PC-9 (cell line): ENCODE measurements around the gene FAM120A. TPM values are rescaled to one million over a fixed set of nuclear protein-coding genes. Genes with fewer than 3 reads are reported as not detected.

Experiments
- BruUV-seq: library from RNA; stranded (reverse); fragments of 400-500 nt; replicated peaks from 2 replicates; lab custom pipeline; 2021; lab: Mats Ljungman, UMichigan
- CTCF ChIA-PET: fragments of 300-600 bp; sonication (Branson Sonifier 250); formaldehyde crosslinking; loops from one replicate; lab custom pipeline; 2022; ENCODE audit warnings: antibody characterized with exemption; lab: Charles Lee
- POLR2A ChIA-PET: fragments of 300-600 bp; sonication (Branson Sonifier 250); formaldehyde crosslinking; loops from one replicate; lab custom pipeline; 2022; ENCODE audit warnings: antibody characterized with exemption; ENCODE audit not compliant: unreplicated experiment; lab: Charles Lee
- DNase-seq, 2 experiments: peaks; one replicate each; pipeline versions ENCODE4 v3.0.0 to v3.0.0-alpha.2; 2015 to 2022; ENCODE audit warnings: mixed read lengths in 1 of 2
- H2AFZ ChIP-seq: fragments of 200-600 bp; sonication (generic); 2 replicates; pipeline ENCODE4 v1.8.1; 2017; ENCODE audit warnings: antibody characterized with exemption
- H3F3A ChIP-seq: fragments of 200-600 bp; sonication (generic); 2 replicates; pipeline ENCODE4 v1.8.1; 2017; ENCODE audit warnings: antibody characterized with exemption, mild to moderate bottlenecking, low read depth; ENCODE audit not compliant: insufficient read depth
- H3K27ac ChIP-seq: fragments of 200-600 bp; sonication (generic); 2 replicates; pipeline ENCODE4 v1.6.1; 2016; ENCODE audit warnings: mixed run types
- H3K27me3 ChIP-seq: fragments of 200-600 bp; sonication (generic); 2 replicates; pipeline ENCODE4 v1.6.1; 2016; ENCODE audit warnings: low read depth, mixed run types; ENCODE audit not compliant: insufficient read depth
- H3K36me3 ChIP-seq: fragments of 200-600 bp; sonication (generic); 2 replicates; pipeline ENCODE4 v1.6.1; 2016; ENCODE audit warnings: low read depth, mixed run types
- H3K4me1 ChIP-seq: fragments of 200-600 bp; sonication (generic); replicated peaks from 2 replicates; pipeline ENCODE4 v1.6.1; 2016; ENCODE audit warnings: mixed run types; ENCODE audit not compliant: insufficient read depth
- H3K4me2 ChIP-seq: fragments of 200-600 bp; sonication (generic); 2 replicates; pipeline ENCODE4 v1.6.1; 2017; ENCODE audit warnings: mixed run types
- H3K4me3 ChIP-seq: fragments of 200-600 bp; sonication (generic); 2 replicates; pipeline ENCODE4 v1.6.1; 2016; ENCODE audit warnings: mixed run types
- H3K79me2 ChIP-seq: fragments of 200-600 bp; sonication (generic); 2 replicates; pipeline ENCODE4 v1.6.1; 2017; ENCODE audit warnings: low read depth, mixed run types
- H3K9me2 ChIP-seq: fragments of 200-600 bp; sonication (generic); 2 replicates; pipeline ENCODE4 v1.8.1; 2017; ENCODE audit warnings: mild to moderate bottlenecking; ENCODE audit not compliant: insufficient read depth
- H3K9me3 ChIP-seq: fragments of 200-600 bp; sonication (generic); 2 replicates; pipeline ENCODE4 v1.8.1; 2016; ENCODE audit warnings: low read depth; ENCODE audit not compliant: insufficient read depth
- H4K20me1 ChIP-seq: fragments of 200-600 bp; sonication (generic); 2 replicates; pipeline ENCODE4 v1.8.1; 2017; ENCODE audit not compliant: insufficient read depth
- EZH2 ChIP-seq: fragments of 200-600 bp; sonication (generic); IDR thresholded peaks from 2 replicates; pipeline ENCODE4 v1.8.0; 2017; ENCODE audit warnings: antibody characterized with exemption, low read depth
- intact Hi-C: fragments of 100-400 bp; cut with micrococcal nuclease; formaldehyde crosslinking; loops from one replicate; pipeline ENCODE4 v1.10.0; 2022; ENCODE audit not compliant: unreplicated experiment
- total RNA-seq: library from RNA; stranded (reverse); gene quantifications from 2 replicates; pipeline ENCODE4 v1.2.3, GENCODE V29; 2021
- TF ChIP-seq, protein P1 (sequence below): fragments of 200-600 bp; sonication (generic); conservative IDR thresholded peaks from 2 replicates; pipeline ENCODE4 v1.6.1; 2017; ENCODE audit warnings: mixed run types, antibody characterized with exemption, mild to moderate bottlenecking, moderate library complexity

Gene FAM120A
- total RNA-seq, 1 experiment from 2014 or later: 171 TPM

DNA sequence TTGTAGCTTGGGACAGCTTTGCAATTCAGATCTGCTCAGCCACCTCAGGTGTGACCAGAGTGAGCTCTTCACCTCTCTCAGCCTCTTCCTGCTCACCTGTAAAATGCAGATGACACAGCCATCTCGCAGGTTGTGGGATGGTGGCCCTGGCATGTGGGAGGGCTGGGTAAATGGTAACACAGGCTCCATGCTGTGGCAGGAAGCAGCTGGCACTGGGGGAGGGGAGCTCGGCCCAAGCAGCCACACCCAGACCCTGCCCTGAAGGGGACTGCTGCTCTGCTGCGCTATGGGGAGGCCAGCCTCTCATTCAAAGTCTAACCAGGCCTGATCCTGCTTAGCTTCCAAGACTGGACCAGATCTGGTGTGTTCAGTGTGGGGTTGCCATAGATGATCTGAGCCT, 149.0 kb downstream of the FAM120A start:
- no peak overlapping the region for H3K27ac ChIP-seq
- no peaks in the 10 kb centered on the region for H3K9me2 ChIP-seq
- no TSS peak for BruUV-seq
- H3K4me3 ChIP-seq: no peak overlapping the region
- no peaks in the 10 kb centered on the region for H3K4me1 ChIP-seq
- intact Hi-C loops: loop anchor here (2.0 kb wide), 1 partner anchor 34 kb away; no protein-coding TSS in a partner anchor
- H2AFZ ChIP-seq: no peak overlapping the region
- H4K20me1 ChIP-seq: no peaks in the 10 kb centered on the region; the same call in 1 of the 2 replicates
- H3K9me3 ChIP-seq: no peaks in the 10 kb centered on the region
- TF ChIP-seq EZH2: no peak
- TF ChIP-seq, protein P1, sequence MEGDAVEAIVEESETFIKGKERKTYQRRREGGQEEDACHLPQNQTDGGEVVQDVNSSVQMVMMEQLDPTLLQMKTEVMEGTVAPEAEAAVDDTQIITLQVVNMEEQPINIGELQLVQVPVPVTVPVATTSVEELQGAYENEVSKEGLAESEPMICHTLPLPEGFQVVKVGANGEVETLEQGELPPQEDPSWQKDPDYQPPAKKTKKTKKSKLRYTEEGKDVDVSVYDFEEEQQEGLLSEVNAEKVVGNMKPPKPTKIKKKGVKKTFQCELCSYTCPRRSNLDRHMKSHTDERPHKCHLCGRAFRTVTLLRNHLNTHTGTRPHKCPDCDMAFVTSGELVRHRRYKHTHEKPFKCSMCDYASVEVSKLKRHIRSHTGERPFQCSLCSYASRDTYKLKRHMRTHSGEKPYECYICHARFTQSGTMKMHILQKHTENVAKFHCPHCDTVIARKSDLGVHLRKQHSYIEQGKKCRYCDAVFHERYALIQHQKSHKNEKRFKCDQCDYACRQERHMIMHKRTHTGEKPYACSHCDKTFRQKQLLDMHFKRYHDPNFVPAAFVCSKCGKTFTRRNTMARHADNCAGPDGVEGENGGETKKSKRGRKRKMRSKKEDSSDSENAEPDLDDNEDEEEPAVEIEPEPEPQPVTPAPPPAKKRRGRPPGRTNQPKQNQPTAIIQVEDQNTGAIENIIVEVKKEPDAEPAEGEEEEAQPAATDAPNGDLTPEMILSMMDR: no peak
- H3K79me2 ChIP-seq: no peaks in the 10 kb centered on the region
- no peaks in the 10 kb centered on the region for H3F3A ChIP-seq
- H3K36me3 ChIP-seq: no peaks in the 10 kb centered on the region
- H3K4me2 ChIP-seq: no peak overlapping the region
- peak in 1 of 2 experiments; percentile 77 for DNase-seq
- ChIA-PET POLR2A (interaction anchor here (0.7 kb wide), 1 partner anchor 1031 kb away, joined by 3 read pairs; no protein-coding TSS in a partner anchor), CTCF (interaction anchor here (0.6 to 1.1 kb wide), 2 partner anchors 34 to 1134 kb away, joined by 3 read pairs; no protein-coding TSS in a partner anchor)
- no peaks in the 10 kb centered on the region for H3K27me3 ChIP-seq

DNA sequence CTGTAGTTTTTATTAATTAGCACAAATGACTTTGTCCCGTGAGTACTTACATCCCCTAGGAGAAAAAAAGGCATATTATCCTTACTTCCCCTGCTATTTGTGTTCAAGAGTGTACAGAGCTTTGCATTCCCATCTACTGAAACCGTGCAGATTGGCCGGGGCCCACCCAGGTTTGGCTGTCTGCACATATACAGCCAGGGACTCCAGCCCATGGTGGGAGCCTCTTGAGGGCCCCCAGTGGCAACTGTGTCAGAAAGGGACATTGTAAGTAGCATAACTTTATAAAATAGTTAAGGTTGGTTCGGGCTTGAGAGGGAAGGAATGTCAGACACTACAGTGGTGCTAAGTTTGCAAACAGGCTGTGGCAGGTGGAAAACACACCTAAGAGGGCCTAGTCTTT, 149.6 kb downstream of the FAM120A start:
- Histone ChIP-seq H3K79me2 (no peaks in the 10 kb centered on the region), H3K4me1 (no peaks in the 10 kb centered on the region), H3K4me3 (no peak overlapping the region), H4K20me1 (no peaks in the 10 kb centered on the region; the same call in 1 of the 2 replicates), H3K27me3 (no peaks in the 10 kb centered on the region), H3K36me3 (no peaks in the 10 kb centered on the region), H3K4me2 (no peak overlapping the region), H3K9me3 (no peaks in the 10 kb centered on the region), H3K9me2 (no peaks in the 10 kb centered on the region), H2AFZ (no peak overlapping the region), H3F3A (no peaks in the 10 kb centered on the region), H3K27ac (no peak overlapping the region)
- ChIA-PET CTCF (interaction anchor here (1.1 kb wide), 1 partner anchor 35 kb away, joined by 3 read pairs; no protein-coding TSS in a partner anchor), POLR2A (interaction anchor here (0.7 kb wide), 1 partner anchor 1030 kb away, joined by 3 read pairs; no protein-coding TSS in a partner anchor)
- no peak for TF ChIP-seq EZH2
- TF ChIP-seq, protein P1: no peak
- BruUV-seq: no TSS peak
- intact Hi-C loops: loop anchor here (2.0 kb wide), 1 partner anchor 34 kb away; no protein-coding TSS in a partner anchor
- DNase-seq: no peak

DNA sequence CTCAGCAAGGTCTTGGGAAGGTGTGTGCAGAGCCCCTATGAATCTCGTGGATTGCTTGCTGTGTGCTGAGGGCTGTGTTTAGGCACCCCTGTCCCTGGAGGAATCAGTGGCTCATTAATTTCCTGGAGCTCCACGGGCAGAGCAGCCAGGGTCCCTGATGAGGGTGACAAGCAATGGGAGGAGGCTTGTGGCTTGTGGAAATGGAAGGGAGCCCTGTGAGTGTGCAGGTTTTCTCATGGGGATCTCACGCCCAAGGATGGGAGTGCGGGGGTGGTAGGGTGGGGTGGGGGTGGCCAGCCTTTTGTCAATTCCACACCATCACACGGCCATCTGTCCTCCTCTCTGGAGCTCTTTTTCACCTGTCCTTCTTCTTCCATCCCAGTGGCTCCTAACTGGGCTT, 150.2 kb downstream of the FAM120A start:
- ChIA-PET CTCF (no interaction called here), POLR2A (interaction anchor here (0.6 kb wide), 1 partner anchor 15 kb away, joined by 4 read pairs; no protein-coding TSS in a partner anchor)
- no peaks in the 10 kb centered on the region; the same call in 1 of the 2 replicates for H3F3A ChIP-seq
- intact Hi-C loops: loop anchor here (2.0 kb wide), 1 partner anchor 35 kb away; no protein-coding TSS in a partner anchor
- no peaks in the 10 kb centered on the region for H3K9me2 ChIP-seq
- no peaks in the 10 kb centered on the region for H3K4me1 ChIP-seq
- no peak for DNase-seq
- no peaks in the 10 kb centered on the region for H3K36me3 ChIP-seq
- H3K9me3 ChIP-seq: no peaks in the 10 kb centered on the region
- no peaks in the 10 kb centered on the region for H3K27me3 ChIP-seq
- H2AFZ ChIP-seq: no peak overlapping the region
- no peak overlapping the region for H3K27ac ChIP-seq
- no peak overlapping the region for H3K4me3 ChIP-seq
- no peak for TF ChIP-seq EZH2
- TF ChIP-seq, protein P1: no peak
- no peak overlapping the region for H3K4me2 ChIP-seq
- BruUV-seq: no TSS peak
- H4K20me1 ChIP-seq: no peaks in the 10 kb centered on the region; the same call in 1 of the 2 replicates
- no peaks in the 10 kb centered on the region for H3K79me2 ChIP-seq
